ENCODE measurements around the gene BMPR1B. TPM values are rescaled to one million over a fixed set of nuclear protein-coding genes. Genes with fewer than 3 reads are reported as not detected.
A peak's percentile ranks its signal among the peaks of the same experiment; 100 is the strongest.

The BMPR1B gene
- total RNA-seq, 3 donors from 2014 or later (not counting 1 experiment from before 2014, with no cell fraction given): 0.25 TPM; not detected in 2

- WGBS (ENCODE audit: insufficient coverage): 0% methylated on average over 1 of the region's 3 CpGs
- Mint-ChIP-seq H3K4me3 (peak overlapping the region; percentile 73), H3K36me3 (no peaks in the 10 kb centered on the region), H3K9me3 (no peaks in the 10 kb centered on the region), H3K27ac (peak overlapping the region; percentile 73 to 76), H3K27me3 (ENCODE audit: low read depth in 2 of 2) (peaks cover 8 to 9% of the 10 kb centered on the region in 2 donors), H3K4me1 (peaks cover 44 to 47% of the 10 kb centered on the region in 2 donors)
- intact Hi-C loops (cut with micrococcal nuclease): no loop called here
- H3K4me1 ChIP-seq (ENCODE audit: control insufficient read depth, insufficient read depth, low read length): peaks cover 16% of the 10 kb centered on the region
- ATAC-seq (no peak), DNase-seq (no peak)
- H3K36me3 ChIP-seq (ENCODE audit: control insufficient read depth, insufficient read depth, low read length): no peaks in the 10 kb centered on the region
- peak; percentile 21 for TF ChIP-seq CTCF (IDR thresholded peaks at IDR 0.05)
- no peaks in the 10 kb centered on the region for H3K27me3 ChIP-seq (ENCODE audit: control insufficient read depth, insufficient read depth, low read length)
- H3K27ac ChIP-seq (ENCODE audit: low read length): no peak overlapping the region
- H3K9me3 ChIP-seq (ENCODE audit: control insufficient read depth, insufficient read depth, low read length): no peaks in the 10 kb centered on the region
- no peak overlapping the region for H3K4me3 ChIP-seq (ENCODE audit: low read length)
Measured at GRCh38 chr4:95156452-95156765, 398.7 kb downstream of the BMPR1B start.

GRCh38 chr4:95157596-95157995, 399.8 kb downstream of the BMPR1B start:
- ATAC-seq (no peak), DNase-seq (no peak)
- intact Hi-C loops (cut with micrococcal nuclease): no loop called here
- Histone ChIP-seq H3K9me3 (ENCODE audit: control insufficient read depth, insufficient read depth, low read length) (no peaks in the 10 kb centered on the region), H3K36me3 (ENCODE audit: control insufficient read depth, insufficient read depth, low read length) (no peaks in the 10 kb centered on the region), H3K4me1 (ENCODE audit: control insufficient read depth, insufficient read depth, low read length) (peaks cover 28% of the 10 kb centered on the region), H3K27me3 (ENCODE audit: control insufficient read depth, insufficient read depth, low read length) (no peaks in the 10 kb centered on the region), H3K27ac (ENCODE audit: low read length) (no peak overlapping the region), H3K4me3 (ENCODE audit: low read length) (no peak overlapping the region)
- Mint-ChIP-seq H3K9me3 (no peaks in the 10 kb centered on the region), H3K4me1 (peaks cover 55 to 58% of the 10 kb centered on the region in 2 donors), H3K27ac (no peak overlapping the region), H3K36me3 (no peaks in the 10 kb centered on the region), H3K27me3 (ENCODE audit: low read depth in 2 of 2) (peaks cover 8 to 9% of the 10 kb centered on the region in 2 donors), H3K4me3 (no peak overlapping the region)
- TF ChIP-seq CTCF (IDR thresholded peaks at IDR 0.05): no peak

GRCh38 chr4:95158045-95158444, 400.3 kb downstream of the BMPR1B start:
- intact Hi-C loops (cut with micrococcal nuclease): no loop called here
- H3K27ac ChIP-seq (ENCODE audit: low read length): no peak overlapping the region
- H3K36me3 ChIP-seq (ENCODE audit: control insufficient read depth, insufficient read depth, low read length): no peaks in the 10 kb centered on the region
- H3K4me3 Mint-ChIP-seq: no peak overlapping the region
- peaks cover 28% of the 10 kb centered on the region for H3K4me1 ChIP-seq (ENCODE audit: control insufficient read depth, insufficient read depth, low read length)
- ATAC-seq (no peak), DNase-seq (no peak)
- no peak overlapping the region for H3K27ac Mint-ChIP-seq
- no peak for TF ChIP-seq CTCF (IDR thresholded peaks at IDR 0.05)
- H3K27me3 Mint-ChIP-seq (ENCODE audit: low read depth in 2 of 2): peaks cover 8 to 9% of the 10 kb centered on the region in 2 donors
- no peak overlapping the region for H3K4me3 ChIP-seq (ENCODE audit: low read length)
- no peaks in the 10 kb centered on the region for H3K27me3 ChIP-seq (ENCODE audit: control insufficient read depth, insufficient read depth, low read length)
- H3K4me1 Mint-ChIP-seq: peaks cover 55 to 58% of the 10 kb centered on the region in 2 donors
- no peaks in the 10 kb centered on the region for H3K9me3 ChIP-seq (ENCODE audit: control insufficient read depth, insufficient read depth, low read length)
- H3K36me3 Mint-ChIP-seq: no peaks in the 10 kb centered on the region
- no CpG with 5 or more reads among the region's 2 CpGs for WGBS (ENCODE audit: insufficient coverage)
- H3K9me3 Mint-ChIP-seq: no peaks in the 10 kb centered on the region

GRCh38 chr4:95158626-95159025, 400.9 kb downstream of the BMPR1B start:
- DNase-seq: no peak
- Histone ChIP-seq H3K36me3 (ENCODE audit: control insufficient read depth, insufficient read depth, low read length) (no peaks in the 10 kb centered on the region), H3K9me3 (ENCODE audit: control insufficient read depth, insufficient read depth, low read length) (no peaks in the 10 kb centered on the region), H3K4me3 (ENCODE audit: low read length) (no peak overlapping the region), H3K27ac (ENCODE audit: low read length) (no peak overlapping the region), H3K4me1 (ENCODE audit: control insufficient read depth, insufficient read depth, low read length) (peaks cover 28% of the 10 kb centered on the region), H3K27me3 (ENCODE audit: control insufficient read depth, insufficient read depth, low read length) (no peaks in the 10 kb centered on the region)
- intact Hi-C loops (cut with micrococcal nuclease): no loop called here
- Mint-ChIP-seq H3K9me3 (no peaks in the 10 kb centered on the region), H3K4me1 (peaks cover 55 to 58% of the 10 kb centered on the region in 2 donors), H3K4me3 (no peak overlapping the region), H3K27ac (no peak overlapping the region), H3K27me3 (ENCODE audit: low read depth in 2 of 2) (peaks cover 8 to 9% of the 10 kb centered on the region in 2 donors), H3K36me3 (no peaks in the 10 kb centered on the region)
- no peak for ATAC-seq
- TF ChIP-seq CTCF (IDR thresholded peaks at IDR 0.05): no peak
- WGBS (ENCODE audit: insufficient coverage): 74% methylated on average over 2 of the region's 2 CpGs

All from natural killer cell (primary cell).